IPS-18c (cell line): Measurements from ENCODE around the gene DSC1.

Experiments used
- H3K4me3 ChIP-seq: 2 replicates; pipeline ENCODE4 v1.7.0; 2013; ENCODE audit warnings: low read depth, mild to moderate bottlenecking, low read length, moderate library complexity; ENCODE audit not compliant: insufficient read depth
- H3K9me3 ChIP-seq: one replicate; pipeline ENCODE4 v1.6.1; 2013; ENCODE audit warnings: mild to moderate bottlenecking, low read length, moderate library complexity; ENCODE audit not compliant: control insufficient read depth, insufficient read depth

DSC1 gene

GRCh38 chr18:31098878-31099277 lies 63.8 kb downstream of the DSC1 start:
- H3K4me3 ChIP-seq: no peak overlapping the region
- no peaks in the 10 kb centered on the region for H3K9me3 ChIP-seq

GRCh38 chr18:31097666-31098065 lies 65.0 kb downstream of the DSC1 start:
- no peaks in the 10 kb centered on the region for H3K9me3 ChIP-seq
- H3K4me3 ChIP-seq: no peak overlapping the region

DNA sequence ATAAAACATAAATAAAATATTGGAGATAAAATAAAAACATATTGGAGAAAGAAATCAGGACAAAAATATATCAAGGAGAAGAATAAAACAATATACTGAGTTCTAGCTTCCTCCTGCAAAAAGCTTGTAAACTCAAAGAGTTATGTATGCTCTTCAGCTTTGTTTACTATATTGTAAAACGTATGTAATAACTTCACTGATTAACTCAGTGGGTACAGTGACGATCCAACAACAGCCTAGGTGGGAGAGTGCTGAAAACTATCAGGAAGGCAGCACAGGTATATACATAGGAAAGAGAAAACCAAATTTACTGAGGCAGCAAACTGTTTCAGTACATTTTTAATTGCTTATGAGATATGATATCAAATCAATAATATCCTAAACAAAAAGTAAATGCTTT lies 68.8 kb downstream of the DSC1 start:
- Histone ChIP-seq H3K4me3 (no peak overlapping the region), H3K9me3 (no peaks in the 10 kb centered on the region)

- Histone ChIP-seq H3K9me3 (no peaks in the 10 kb centered on the region), H3K4me3 (no peak overlapping the region)
These were observed 69.4 kb downstream of the DSC1 start for GRCh38 chr18:31093294-31093693.

DNA sequence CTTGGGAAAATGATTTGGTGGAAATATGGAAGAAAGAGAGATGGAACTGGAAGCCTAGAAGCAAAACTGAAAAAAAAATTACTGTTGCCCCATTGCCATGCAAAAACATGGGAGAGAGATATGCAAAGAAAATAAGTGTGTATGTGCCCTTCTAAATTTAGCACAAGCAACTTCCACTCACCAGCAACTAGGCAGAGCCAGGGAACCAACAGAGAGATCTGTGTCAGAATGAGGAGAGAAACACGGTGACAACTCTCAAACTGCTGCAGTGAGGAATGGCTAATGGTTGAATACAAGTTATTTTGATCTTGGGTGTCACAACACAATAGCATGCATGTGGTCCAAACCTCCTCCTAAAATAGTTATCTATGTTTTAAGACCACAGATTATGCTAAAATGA lies 71.3 kb downstream of the DSC1 start:
- H3K9me3 ChIP-seq: no peaks in the 10 kb centered on the region
- no peak overlapping the region for H3K4me3 ChIP-seq

GRCh38 chr18:31088532-31088931 lies 74.1 kb downstream of the DSC1 start:
- Histone ChIP-seq H3K4me3 (no peak overlapping the region), H3K9me3 (no peaks in the 10 kb centered on the region)

DNA sequence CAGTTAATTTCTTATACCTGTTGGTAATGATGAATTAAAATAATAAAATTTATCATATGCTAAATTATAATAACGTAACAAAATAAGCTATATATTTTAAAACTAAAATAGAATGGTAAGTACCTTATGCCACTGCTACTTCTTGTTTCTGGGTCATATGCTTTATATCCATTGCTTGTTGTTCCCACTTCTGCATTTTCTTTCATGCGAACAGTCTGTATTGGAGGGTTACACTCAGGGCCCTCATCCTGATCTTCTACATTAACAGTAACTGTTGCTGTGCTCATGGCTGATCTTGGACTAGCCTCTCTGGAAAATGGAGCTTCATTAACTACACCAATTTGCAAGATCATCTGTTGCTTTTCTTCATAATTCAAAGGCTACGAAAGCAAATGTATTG lies 82.7 kb downstream of the DSC1 start:
- no peak overlapping the region for H3K4me3 ChIP-seq
- H3K9me3 ChIP-seq: no peaks in the 10 kb centered on the region
